NB4 (cell line): ENCODE data around the gene VASH2.

Experiments used
- CTCF ChIP-seq: IDR thresholded peaks from one replicate; pipeline ENCODE4 v1.5.1; 2012; ENCODE audit warnings: low read depth, low read length
- POLR2A ChIP-seq: IDR thresholded peaks from 2 replicates; pipeline ENCODE4 v1.6.1; 2011; ENCODE audit warnings: mild to moderate bottlenecking; ENCODE audit not compliant: insufficient read length; ENCODE audit errors: extremely low read depth
- TF ChIP-seq, protein P1 (sequence below): IDR thresholded peaks from 2 replicates; pipeline ENCODE4 v1.6.1; 2011; ENCODE audit warnings: low read depth, low read length

GRCh38 chr1:212926372-212926771 lies 24.0 kb upstream of the VASH2 start:
- TF ChIP-seq POLR2A, result no peak
- TF ChIP-seq CTCF, result no peak
- TF ChIP-seq, protein P1, sequence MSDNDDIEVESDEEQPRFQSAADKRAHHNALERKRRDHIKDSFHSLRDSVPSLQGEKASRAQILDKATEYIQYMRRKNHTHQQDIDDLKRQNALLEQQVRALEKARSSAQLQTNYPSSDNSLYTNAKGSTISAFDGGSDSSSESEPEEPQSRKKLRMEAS, result no peak
